Measurements from ENCODE around the gene WNT2.
"Not testable (repeated sequence)": the region's sequence is repeated elsewhere in the genome, so short reads cannot be mapped to it uniquely, and the experiment has no call there.

The WNT2 gene

DNA sequence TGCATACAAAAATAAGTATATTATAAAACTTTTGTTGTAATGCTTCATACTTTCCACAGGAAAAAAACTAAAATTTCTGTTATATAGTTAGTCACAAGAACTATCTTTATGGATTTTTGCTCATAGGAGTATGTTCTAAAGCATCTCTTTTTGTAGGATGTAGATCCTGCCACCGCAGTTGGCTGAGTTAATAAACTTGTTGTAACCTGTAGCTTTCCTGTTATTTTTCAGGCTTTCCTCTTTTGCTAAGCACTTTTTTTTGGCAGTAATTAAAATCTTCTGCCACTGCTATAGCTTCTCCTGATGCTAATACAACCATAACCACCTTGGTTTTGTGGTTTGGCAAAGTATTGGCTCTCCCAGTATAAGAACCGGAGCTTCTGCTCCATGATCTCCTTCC is 60.3 kb downstream of the WNT2 start:
- DNase-seq (ENCODE audit: low read depth) = no peak

DNA sequence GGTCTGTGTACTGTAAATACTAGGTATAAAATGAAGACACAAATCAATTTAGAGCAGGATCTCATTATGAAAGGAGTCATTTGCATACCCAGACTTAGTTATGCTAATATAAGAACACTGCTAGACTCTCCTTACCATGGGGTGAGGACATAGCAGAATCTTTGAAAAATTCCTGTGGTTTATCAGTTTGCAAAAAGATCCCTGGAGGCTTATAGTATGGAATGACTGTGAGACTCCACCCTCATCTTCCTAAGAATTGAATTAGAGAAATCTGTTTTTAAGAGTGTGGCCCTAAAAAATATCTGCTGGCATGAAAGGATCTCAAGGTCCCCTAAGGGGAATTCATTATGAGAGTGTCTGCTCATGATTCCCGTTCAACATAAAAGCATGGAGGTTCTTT is 63.2 kb downstream of the WNT2 start:
- no peak for DNase-seq (ENCODE audit: low read depth)

DNA sequence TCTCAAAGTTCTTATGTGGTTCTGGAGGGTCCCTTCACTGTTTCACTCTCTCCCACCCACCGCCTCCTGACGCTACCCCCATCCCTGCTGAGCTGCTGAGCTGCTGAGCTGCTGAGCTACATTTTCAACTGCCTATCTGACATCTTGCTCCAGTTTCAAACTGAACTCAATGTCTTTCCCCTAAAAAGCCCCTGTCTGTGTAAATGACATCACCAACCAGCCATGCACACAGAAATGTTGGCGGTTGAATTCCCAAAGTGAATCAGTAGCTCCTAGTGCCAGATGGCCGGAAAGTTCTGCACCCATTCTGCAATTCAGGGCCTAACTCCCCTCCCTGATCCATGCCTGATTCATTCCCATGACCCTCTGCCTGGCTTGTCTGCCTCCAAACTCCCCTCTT is 71.2 kb downstream of the WNT2 start:
- no peak for DNase-seq (ENCODE audit: low read depth)

DNA sequence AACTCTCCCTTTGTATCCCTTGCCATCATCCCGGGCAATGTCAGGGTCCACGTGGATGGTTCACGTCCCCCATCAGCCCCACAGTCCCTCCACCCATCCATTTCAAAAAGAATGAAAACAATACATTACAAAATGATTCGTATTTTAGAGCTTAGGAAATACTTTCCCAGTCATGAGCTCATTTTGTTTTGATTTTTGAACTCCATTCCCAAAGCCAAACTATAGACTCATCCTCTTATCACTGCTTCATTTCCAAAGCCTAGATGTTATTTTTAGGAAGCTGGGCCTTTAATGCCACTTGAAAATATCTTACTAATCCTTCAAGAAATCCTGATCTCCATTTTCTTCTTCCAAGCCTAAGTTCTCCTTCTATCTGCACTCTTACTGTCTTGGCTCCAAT is 72.1 kb downstream of the WNT2 start:
- DNase-seq (ENCODE audit: low read depth) = no peak

DNA sequence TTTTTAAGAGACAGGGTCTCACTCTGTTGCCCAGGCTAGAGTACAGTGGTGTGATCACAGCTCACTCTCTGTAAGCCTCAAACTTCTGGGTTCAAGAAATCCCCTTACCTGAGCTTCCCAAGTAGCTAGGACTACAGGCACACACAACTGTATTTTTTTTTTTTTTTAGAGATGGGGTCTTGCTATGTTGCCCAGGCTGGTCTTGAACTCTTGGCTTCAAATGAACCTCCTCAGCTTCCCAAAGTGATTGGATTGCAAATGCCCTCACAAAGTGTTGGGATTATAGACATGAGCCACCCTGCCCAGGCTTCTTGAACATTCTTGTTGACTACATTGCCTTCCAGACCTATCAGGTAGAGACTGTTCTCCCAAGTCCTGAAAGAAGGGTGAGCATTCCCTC is 72.6 kb downstream of the WNT2 start:
- no peak for DNase-seq (ENCODE audit: low read depth)

DNA sequence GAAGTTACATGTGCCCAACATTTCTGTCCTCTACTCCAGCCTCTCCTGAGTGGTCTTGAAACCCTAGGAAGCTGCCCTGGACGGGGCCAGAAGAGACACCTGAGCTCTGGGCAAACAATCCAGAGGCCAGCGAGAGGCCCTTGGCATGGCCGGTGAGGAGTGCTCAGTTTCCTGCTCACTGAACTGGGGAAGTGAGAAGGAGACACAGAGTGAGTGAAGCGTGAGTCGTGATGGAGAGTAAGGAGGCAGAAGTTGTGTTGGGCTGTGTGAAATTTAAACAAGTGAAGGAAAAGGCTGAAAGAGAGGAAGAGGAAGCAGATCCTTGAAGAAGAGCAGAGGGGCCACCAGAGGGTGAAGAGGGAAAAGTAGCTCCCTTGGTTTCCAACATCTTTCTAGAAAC is 73.2 kb downstream of the WNT2 start:
- DNase-seq (ENCODE audit: low read depth) = no peak

DNA sequence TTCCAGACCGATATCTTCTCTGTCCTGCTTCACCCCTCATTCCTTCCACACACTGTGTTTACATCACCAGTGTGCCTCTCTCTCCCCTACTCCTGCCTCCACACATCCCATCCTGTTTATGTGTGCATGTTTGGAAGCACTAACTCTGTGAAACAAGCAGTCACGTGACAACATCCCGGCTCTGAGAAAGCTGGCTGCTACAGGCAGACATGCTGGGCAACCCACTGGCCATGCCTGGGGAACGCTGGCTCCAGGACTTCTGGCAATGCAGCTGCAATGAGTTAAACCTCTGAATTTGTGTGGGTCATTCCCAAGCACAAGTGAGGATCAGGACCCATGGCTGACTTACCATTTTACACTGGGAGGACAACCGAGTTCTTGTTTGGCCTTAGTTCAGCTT is 74.0 kb downstream of the WNT2 start:
- no peak for DNase-seq (ENCODE audit: low read depth)

DNA sequence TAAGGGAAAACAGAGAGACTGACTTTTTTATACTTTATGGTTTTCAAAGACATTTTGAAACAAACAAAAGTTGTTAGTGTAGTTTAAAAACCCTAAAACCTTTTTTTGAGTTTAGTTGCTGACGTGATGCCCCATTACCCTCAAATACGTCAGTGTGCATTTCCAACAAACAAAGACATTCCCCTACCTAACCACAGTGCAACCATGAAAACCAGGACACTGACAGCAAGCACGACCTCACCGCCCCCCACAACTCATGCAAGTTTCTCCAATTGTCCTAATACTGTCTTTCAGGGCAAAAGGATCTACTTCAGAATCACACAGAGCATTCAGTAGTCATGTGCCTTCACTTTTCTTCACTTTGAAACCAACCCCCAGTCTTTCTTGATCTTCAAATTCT is 75.0 kb downstream of the WNT2 start:
- no peak for DNase-seq (ENCODE audit: low read depth)

GRCh38 chr7:117245703-117246102 is 77.2 kb downstream of the WNT2 start:
- not testable (repeated sequence) for DNase-seq (ENCODE audit: low read depth)

- DNase-seq (ENCODE audit: low read depth) = no peak
Measured at GRCh38 chr7:117243390-117243789, 79.5 kb downstream of the WNT2 start.

GRCh38 chr7:117241088-117241487 is 81.8 kb downstream of the WNT2 start:
- DNase-seq (ENCODE audit: low read depth) = no peak

GRCh38 chr7:117238937-117239336 is 83.9 kb downstream of the WNT2 start:
- DNase-seq (ENCODE audit: low read depth) = no peak

- no peak for DNase-seq (ENCODE audit: low read depth)
Measured at GRCh38 chr7:117238472-117238871, 84.4 kb downstream of the WNT2 start.

- no peak for DNase-seq (ENCODE audit: low read depth)
Measured at GRCh38 chr7:117237646-117238045, 85.2 kb downstream of the WNT2 start.

- DNase-seq (ENCODE audit: low read depth) = no peak
Measured at GRCh38 chr7:117231047-117231359, 91.9 kb downstream of the WNT2 start.

GRCh38 chr7:117230276-117231046 is 92.4 kb downstream of the WNT2 start:
- no peak for DNase-seq (ENCODE audit: low read depth)

DNA sequence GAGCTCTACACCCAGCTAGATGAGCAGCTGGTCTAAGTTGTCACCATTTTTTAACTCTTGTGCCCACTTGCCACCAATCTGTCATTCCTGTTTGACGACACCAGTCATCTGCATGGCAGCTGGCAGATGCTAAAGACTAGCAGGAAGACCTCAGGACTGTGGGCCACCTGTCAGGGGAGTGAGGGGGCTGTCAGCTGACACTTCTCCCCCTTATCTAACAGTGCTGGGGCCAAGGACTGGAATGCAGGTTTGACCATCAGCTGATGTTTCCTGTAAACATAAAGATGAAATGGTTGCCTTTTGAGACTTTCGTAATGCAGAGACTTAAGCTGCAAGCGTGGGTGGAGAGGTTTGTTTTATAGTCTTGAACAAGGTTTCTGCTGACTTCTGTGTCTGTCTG is 93.5 kb downstream of the WNT2 start:
- DNase-seq (ENCODE audit: low read depth) = no peak

GRCh38 chr7:117227091-117227490 is 95.8 kb downstream of the WNT2 start:
- no peak for DNase-seq (ENCODE audit: low read depth)

GRCh38 chr7:117225536-117225935 is 97.3 kb downstream of the WNT2 start:
- DNase-seq (ENCODE audit: low read depth) = no peak
